SK-MEL-5 (cell line): ENCODE results near the gene PLEKHG4B. TPM values are rescaled to one million over a fixed set of nuclear protein-coding genes. Genes with fewer than 3 reads are reported as not detected.
A peak's percentile ranks its signal among the peaks of the same experiment; 100 is the strongest.

ENCODE experiments used
- DNase-seq: peaks from one replicate; pipeline ENCODE4 v3.0.0-alpha.2; 2016; ENCODE audit warnings: low read depth, low spot score
- in situ Hi-C: cut with HindIII; loops from 2 replicates; pipeline ENCODE4 v1.10.0; 2016; ENCODE audit warnings: low sequenced_read_pairs, high pct_unique_total_duplicates, low pct_unique_long_range_greater_than_20kb
- total RNA-seq: library from RNA; depleted of rRNA; stranded (reverse); fragments of >200 nt; shearing (Covaris generic); gene quantifications from 2 replicates; pipeline ENCODE4 v1.2.3, GENCODE V29; 2014

PLEKHG4B gene
- total RNA-seq, 1 experiment from 2014 or later, result 0.53 TPM

- in situ Hi-C loops, result no loop called here
- no peak for DNase-seq
These were observed 94.4 kb downstream of the PLEKHG4B start for GRCh38 chr5:186091-187041.

GRCh38 chr5:187042-187431 is 95.1 kb downstream of the PLEKHG4B start:
- DNase-seq, result no peak
- in situ Hi-C loops, result no loop called here

GRCh38 chr5:187617-188451 is 95.9 kb downstream of the PLEKHG4B start:
- in situ Hi-C loops, result no loop called here
- no peak for DNase-seq

GRCh38 chr5:188488-189481 is 96.8 kb downstream of the PLEKHG4B start:
- in situ Hi-C loops, result no loop called here
- peak; percentile 93 for DNase-seq

GRCh38 chr5:189486-189885 is 97.5 kb downstream of the PLEKHG4B start:
- DNase-seq, result no peak
- in situ Hi-C loops, result no loop called here

GRCh38 chr5:189976-190365 is 98.0 kb downstream of the PLEKHG4B start:
- DNase-seq, result no peak
- in situ Hi-C loops, result no loop called here

GRCh38 chr5:190366-191035 is 98.5 kb downstream of the PLEKHG4B start:
- in situ Hi-C loops, result no loop called here
- DNase-seq, result no peak

GRCh38 chr5:191036-191948 is 99.3 kb downstream of the PLEKHG4B start, which contains the start of gene LRRC14B:
TSS of gene LRRC14B (plus strand) at chr5:191495. CDS start at chr5:191539, 44 bp downstream.
- in situ Hi-C loops, result no loop called here
- DNase-seq, result no peak

GRCh38 chr5:191949-192690 is 100.2 kb downstream of the PLEKHG4B start:
- no peak for DNase-seq
- in situ Hi-C loops, result no loop called here

GRCh38 chr5:192691-192969 is 100.7 kb downstream of the PLEKHG4B start:
- in situ Hi-C loops, result no loop called here
- no peak for DNase-seq

GRCh38 chr5:192970-193831 is 101.2 kb downstream of the PLEKHG4B start:
- DNase-seq, result no peak
- in situ Hi-C loops, result no loop called here

- in situ Hi-C loops, result no loop called here
- DNase-seq, result no peak
These were observed 102.1 kb downstream of the PLEKHG4B start for GRCh38 chr5:194102-194501.

GRCh38 chr5:194603-195209 is 102.7 kb downstream of the PLEKHG4B start:
- no peak for DNase-seq
- in situ Hi-C loops, result no loop called here

- in situ Hi-C loops, result no loop called here
- DNase-seq, result peak; percentile 15
These were observed 103.6 kb downstream of the PLEKHG4B start for GRCh38 chr5:195401-196160.
